ENCODE data around the gene GPX4. TPM values are rescaled to one million over a fixed set of nuclear protein-coding genes. Genes with fewer than 3 reads are reported as not detected.

Gene GPX4
- total and polyA plus RNA-seq, 2 donors: 194 to 546 TPM

- H3K27me3 ChIP-seq (ENCODE audit: control insufficient read depth in 2 of 2, insufficient read depth in 1 of 2, low read length in 1 of 2): no peaks in the 10 kb centered on the region
- H3K9me3 ChIP-seq (ENCODE audit: control insufficient read depth in 2 of 2, insufficient read depth in 1 of 2, low read length in 1 of 2): no peaks in the 10 kb centered on the region
- WGBS: 95% methylated on average over 29 of the region's 29 CpGs
- H3K36me3 ChIP-seq (ENCODE audit: control insufficient read depth in 2 of 2, insufficient read depth in 2 of 2, low read length in 1 of 2): peaks cover 23 to 45% of the 10 kb centered on the region in 2 donors
- peak overlapping the region; percentile 41 to 93 for H3K27ac ChIP-seq (ENCODE audit: low read depth in 1 of 2, low read length in 1 of 2)
- H3K4me1 ChIP-seq (ENCODE audit: control insufficient read depth in 2 of 2, insufficient read depth in 2 of 2, low read length in 2 of 2): peaks cover 0 to 9% of the 10 kb centered on the region in 2 donors
- no peak overlapping the region for H3K4me3 ChIP-seq (ENCODE audit: low read length in 2 of 2)
- no peak for DNase-seq (ENCODE audit: low read depth in 6 of 9, low spot score in 9 of 9)
These were observed 51.8 kb downstream of the GPX4 start for GRCh38 chr19:1155352-1156304.

Other genes starting within 250 kb of the GPX4 start
- 6.3 TPM for gene CFD, start 244.3 kb upstream of the GPX4 start, total RNA-seq
- gene CFD, start 244.3 kb upstream of the GPX4 start, polyA plus RNA-seq: 40.0 TPM
- gene MED16, start 210.8 kb upstream of the GPX4 start, total RNA-seq: 8.9 TPM
- 64.4 TPM for gene MED16, start 210.8 kb upstream of the GPX4 start, polyA plus RNA-seq
- not detected for gene RNU6-9, start 210.5 kb upstream of the GPX4 start, total RNA-seq
- not detected for gene RNU6-9, start 210.5 kb upstream of the GPX4 start, polyA plus RNA-seq
- 25.7 TPM for gene R3HDM4, start 190.8 kb upstream of the GPX4 start, total RNA-seq
- gene R3HDM4, start 190.8 kb upstream of the GPX4 start, polyA plus RNA-seq: 102 TPM
- gene KISS1R, start 186.7 kb upstream of the GPX4 start, total RNA-seq: 0.24 TPM
- gene KISS1R, start 186.7 kb upstream of the GPX4 start, polyA plus RNA-seq: 0.14 TPM
- 8.8 TPM for gene ARID3A, start 178.0 kb upstream of the GPX4 start, total RNA-seq
- 4.4 TPM for gene ARID3A, start 178.0 kb upstream of the GPX4 start, polyA plus RNA-seq
- gene WDR18, start 119.6 kb upstream of the GPX4 start, total RNA-seq: 34.0 TPM
- gene WDR18, start 119.6 kb upstream of the GPX4 start, polyA plus RNA-seq: 56.0 TPM
- under 0.01 TPM for gene GRIN3B, start 103.6 kb upstream of the GPX4 start, total RNA-seq
- gene GRIN3B, start 103.6 kb upstream of the GPX4 start, polyA plus RNA-seq: 0.09 TPM
- 73.1 TPM for gene TMEM259, start 82.9 kb upstream of the GPX4 start, total RNA-seq
- gene TMEM259, start 82.9 kb upstream of the GPX4 start, polyA plus RNA-seq: 359 TPM
- gene RNU6-2, start 82.5 kb upstream of the GPX4 start, total RNA-seq: not detected
- gene RNU6-2, start 82.5 kb upstream of the GPX4 start, polyA plus RNA-seq: not detected
- gene CNN2, start 77.4 kb upstream of the GPX4 start, total RNA-seq: 55.9 TPM
- 127 TPM for gene CNN2, start 77.4 kb upstream of the GPX4 start, polyA plus RNA-seq
- 23.4 TPM for gene ABCA7, start 63.9 kb upstream of the GPX4 start, total RNA-seq
- gene ABCA7, start 63.9 kb upstream of the GPX4 start, polyA plus RNA-seq: 315 TPM
- gene ARHGAP45, start 36.8 kb upstream of the GPX4 start, total RNA-seq: 118 TPM
- 295 TPM for gene ARHGAP45, start 36.8 kb upstream of the GPX4 start, polyA plus RNA-seq
- gene POLR2E, start 8.6 kb upstream of the GPX4 start, total RNA-seq: 79.0 TPM
- 84.0 TPM for gene POLR2E, start 8.6 kb upstream of the GPX4 start, polyA plus RNA-seq
- gene SBNO2, start 70.3 kb downstream of the GPX4 start, total RNA-seq: 15.4 TPM
- gene SBNO2, start 70.3 kb downstream of the GPX4 start, polyA plus RNA-seq: 62.4 TPM
- gene STK11, start 101.8 kb downstream of the GPX4 start, total RNA-seq: 42.5 TPM
- 60.2 TPM for gene STK11, start 101.8 kb downstream of the GPX4 start, polyA plus RNA-seq
- 0.09 TPM for gene CBARP, start 134.0 kb downstream of the GPX4 start, total RNA-seq
- gene CBARP, start 134.0 kb downstream of the GPX4 start, polyA plus RNA-seq: 0.37 TPM
- 47.6 TPM for gene ATP5F1D, start 137.8 kb downstream of the GPX4 start, total RNA-seq
- 150 TPM for gene ATP5F1D, start 137.8 kb downstream of the GPX4 start, polyA plus RNA-seq
- gene MIDN, start 144.6 kb downstream of the GPX4 start, total RNA-seq: 8.7 TPM
- 55.1 TPM for gene MIDN, start 144.6 kb downstream of the GPX4 start, polyA plus RNA-seq
- gene CIRBP, start 165.3 kb downstream of the GPX4 start, total RNA-seq: 229 TPM
- 693 TPM for gene CIRBP, start 165.3 kb downstream of the GPX4 start, polyA plus RNA-seq
- 29.2 TPM for gene FAM174C, start 171.5 kb downstream of the GPX4 start, total RNA-seq
- gene FAM174C, start 171.5 kb downstream of the GPX4 start, polyA plus RNA-seq: 62.2 TPM
- gene EFNA2, start 181.9 kb downstream of the GPX4 start, total RNA-seq: 0.09 TPM
- 0.21 TPM for gene EFNA2, start 181.9 kb downstream of the GPX4 start, polyA plus RNA-seq